ENCODE data around the gene GSK3A.
A peak's percentile ranks its signal among the peaks of the same experiment; 100 is the strongest.

GSK3A gene

GRCh38 chr19:42284591-42285341 is 42.4 kb upstream of the GSK3A start:
- Histone ChIP-seq H3K23ac (ENCODE audit: low read length) (no peak overlapping the region), H3K14ac (ENCODE audit: low read length) (peak overlapping the region; percentile 3), H2BK5ac (ENCODE audit: low read depth, low read length, poor library complexity) (no peak overlapping the region), H3K27ac (ENCODE audit: low read depth, low read length) (no peak overlapping the region), H3K9me3 (ENCODE audit: insufficient read depth, low read depth, low read length) (peaks cover 4% of the 10 kb centered on the region), H4K12ac (ENCODE audit: low read depth, low read length) (no peak overlapping the region), H2BK120ac (ENCODE audit: insufficient read depth, low read length, poor library complexity) (no peak overlapping the region), H3K18ac (ENCODE audit: low read length) (peak overlapping the region; percentile 40), H2AK5ac (ENCODE audit: low read length) (peak overlapping the region; percentile 27), H3K4me2 (ENCODE audit: low read length) (peak overlapping the region; percentile 96), H3K9ac (ENCODE audit: low read length) (peak overlapping the region; percentile 78), H3K36me3 (ENCODE audit: control insufficient read depth in 1 of 2, insufficient read depth in 2 of 2, low read length in 2 of 2) (peaks cover 35 to 36% of the 10 kb centered on the region in 2 experiments), H3K4me1 (ENCODE audit: control insufficient read depth in 1 of 2, insufficient read depth in 2 of 2, low read length in 2 of 2) (peaks cover 35 to 40% of the 10 kb centered on the region in 2 experiments), H4K8ac (ENCODE audit: low read depth, low read length) (no peak overlapping the region), H3K27me3 (ENCODE audit: insufficient read depth, low read length) (no peaks in the 10 kb centered on the region), H2BK12ac (ENCODE audit: low read length) (no peak overlapping the region), H2AFZ (ENCODE audit: insufficient read depth, low read length, poor library complexity) (no peak overlapping the region), H3K79me1 (ENCODE audit: low read length) (peaks cover 34% of the 10 kb centered on the region), H4K91ac (ENCODE audit: low read depth, low read length) (peak overlapping the region; percentile 41), H3K4me3 (ENCODE audit: low read depth, low read length) (peak overlapping the region; percentile 80), H3K79me2 (ENCODE audit: control insufficient read depth, insufficient read depth, low read length, poor library complexity) (peaks cover 13% of the 10 kb centered on the region), H3K4ac (ENCODE audit: low read depth, low read length) (peak overlapping the region; percentile 44)
- DNase-seq, result peak in 1 of 2 donors; percentile 9
- no CpG with 5 or more reads among the region's 41 CpGs for WGBS (ENCODE audit: extremely low coverage, insufficient coverage, insufficient read length)

- Histone ChIP-seq H3K27ac (ENCODE audit: low read depth, low read length) (peak overlapping the region; percentile 94), H2BK5ac (ENCODE audit: low read depth, low read length, poor library complexity) (peak overlapping the region; percentile 91), H3K18ac (ENCODE audit: low read length) (peak overlapping the region; percentile 93), H3K4ac (ENCODE audit: low read depth, low read length) (peak overlapping the region; percentile 78), H3K4me2 (ENCODE audit: low read length) (peak overlapping the region; percentile 96), H2AK5ac (ENCODE audit: low read length) (no peak overlapping the region), H3K4me3 (ENCODE audit: low read depth, low read length) (peak overlapping the region; percentile 77), H3K36me3 (ENCODE audit: control insufficient read depth in 1 of 2, insufficient read depth in 2 of 2, low read length in 2 of 2) (peaks cover 28 to 29% of the 10 kb centered on the region in 2 experiments), H3K79me1 (ENCODE audit: low read length) (peaks cover 34% of the 10 kb centered on the region), H3K79me2 (ENCODE audit: control insufficient read depth, insufficient read depth, low read length, poor library complexity) (peaks cover 13% of the 10 kb centered on the region), H3K23ac (ENCODE audit: low read length) (no peak overlapping the region), H2BK120ac (ENCODE audit: insufficient read depth, low read length, poor library complexity) (no peak overlapping the region), H3K27me3 (ENCODE audit: insufficient read depth, low read length) (no peaks in the 10 kb centered on the region), H3K9me3 (ENCODE audit: insufficient read depth, low read depth, low read length) (peaks cover 4% of the 10 kb centered on the region), H2BK12ac (ENCODE audit: low read length) (no peak overlapping the region), H4K12ac (ENCODE audit: low read depth, low read length) (no peak overlapping the region), H3K14ac (ENCODE audit: low read length) (peak overlapping the region; percentile 94), H4K91ac (ENCODE audit: low read depth, low read length) (peak overlapping the region; percentile 95), H3K4me1 (ENCODE audit: control insufficient read depth in 1 of 2, insufficient read depth in 2 of 2, low read length in 2 of 2) (peaks cover 40 to 42% of the 10 kb centered on the region in 2 experiments), H2AFZ (ENCODE audit: insufficient read depth, low read length, poor library complexity) (no peak overlapping the region), H3K9ac (ENCODE audit: low read length) (peak overlapping the region; percentile 82), H4K8ac (ENCODE audit: low read depth, low read length) (peak overlapping the region; percentile 90)
- DNase-seq, result peak; percentile 52 to 79
- no CpG with 5 or more reads among the region's 76 CpGs for WGBS (ENCODE audit: extremely low coverage, insufficient coverage, insufficient read length)
Measured at GRCh38 chr19:42284066-42284501, 41.7 kb upstream of the GSK3A start.

- Histone ChIP-seq H3K36me3 (ENCODE audit: control insufficient read depth in 1 of 2, insufficient read depth in 2 of 2, low read length in 2 of 2) (peaks cover 22% of the 10 kb centered on the region in 2 experiments), H4K12ac (ENCODE audit: low read depth, low read length) (peak overlapping the region; percentile 65), H3K4me3 (ENCODE audit: low read depth, low read length) (peak overlapping the region; percentile 77), H3K4me1 (ENCODE audit: control insufficient read depth in 1 of 2, insufficient read depth in 2 of 2, low read length in 2 of 2) (peaks cover 41 to 45% of the 10 kb centered on the region in 2 experiments), H2AFZ (ENCODE audit: insufficient read depth, low read length, poor library complexity) (peak overlapping the region; percentile 1), H4K8ac (ENCODE audit: low read depth, low read length) (peak overlapping the region; percentile 71), H3K4ac (ENCODE audit: low read depth, low read length) (peak overlapping the region; percentile 67), H2AK5ac (ENCODE audit: low read length) (peak overlapping the region; percentile 9), H3K27me3 (ENCODE audit: insufficient read depth, low read length) (no peaks in the 10 kb centered on the region), H3K4me2 (ENCODE audit: low read length) (peak overlapping the region; percentile 96), H2BK120ac (ENCODE audit: insufficient read depth, low read length, poor library complexity) (peak overlapping the region; percentile 16), H3K79me2 (ENCODE audit: control insufficient read depth, insufficient read depth, low read length, poor library complexity) (peaks cover 13% of the 10 kb centered on the region), H2BK5ac (ENCODE audit: low read depth, low read length, poor library complexity) (peak overlapping the region; percentile 80), H3K18ac (ENCODE audit: low read length) (peak overlapping the region; percentile 91), H3K23ac (ENCODE audit: low read length) (peak overlapping the region; percentile 88), H3K9ac (ENCODE audit: low read length) (peak overlapping the region; percentile 81), H3K79me1 (ENCODE audit: low read length) (peaks cover 34% of the 10 kb centered on the region), H2BK12ac (ENCODE audit: low read length) (peak overlapping the region; percentile 70), H3K9me3 (ENCODE audit: insufficient read depth, low read depth, low read length) (peaks cover 4% of the 10 kb centered on the region), H4K91ac (ENCODE audit: low read depth, low read length) (peak overlapping the region; percentile 95), H3K27ac (ENCODE audit: low read depth, low read length) (peak overlapping the region; percentile 94), H3K14ac (ENCODE audit: low read length) (peak overlapping the region; percentile 80)
- 100% methylated on average over 1 of the region's 74 CpGs for WGBS (ENCODE audit: extremely low coverage, insufficient coverage, insufficient read length)
- DNase-seq, result peak; percentile 94 to 97
Measured at GRCh38 chr19:42283188-42284065, 41.0 kb upstream of the GSK3A start.

- peak overlapping the region; percentile 91 for H3K27ac ChIP-seq (ENCODE audit: low read depth, low read length)
- no peak overlapping the region for H3K23ac ChIP-seq (ENCODE audit: low read length)
- H2BK12ac ChIP-seq (ENCODE audit: low read length), result peak overlapping the region; percentile 63
- no peak for DNase-seq
- H3K9me3 ChIP-seq (ENCODE audit: insufficient read depth, low read depth, low read length), result peaks cover 4% of the 10 kb centered on the region
- H3K4me2 ChIP-seq (ENCODE audit: low read length), result peak overlapping the region; percentile 96
- peak overlapping the region; percentile 9 for H2AK5ac ChIP-seq (ENCODE audit: low read length)
- peak overlapping the region; percentile 91 for H3K18ac ChIP-seq (ENCODE audit: low read length)
- H3K4me3 ChIP-seq (ENCODE audit: low read depth, low read length), result no peak overlapping the region
- no CpG with 5 or more reads among the region's 4 CpGs for WGBS (ENCODE audit: extremely low coverage, insufficient coverage, insufficient read length)
- peaks cover 15 to 17% of the 10 kb centered on the region in 2 experiments for H3K36me3 ChIP-seq (ENCODE audit: control insufficient read depth in 1 of 2, insufficient read depth in 2 of 2, low read length in 2 of 2)
- peaks cover 13% of the 10 kb centered on the region for H3K79me2 ChIP-seq (ENCODE audit: control insufficient read depth, insufficient read depth, low read length, poor library complexity)
- H4K12ac ChIP-seq (ENCODE audit: low read depth, low read length), result peak overlapping the region; percentile 65
- peaks cover 42 to 51% of the 10 kb centered on the region in 2 experiments for H3K4me1 ChIP-seq (ENCODE audit: control insufficient read depth in 1 of 2, insufficient read depth in 2 of 2, low read length in 2 of 2)
- no peaks in the 10 kb centered on the region for H3K27me3 ChIP-seq (ENCODE audit: insufficient read depth, low read length)
- H4K91ac ChIP-seq (ENCODE audit: low read depth, low read length), result peak overlapping the region; percentile 78
- H3K4ac ChIP-seq (ENCODE audit: low read depth, low read length), result peak overlapping the region; percentile 41
- no peak overlapping the region for H3K9ac ChIP-seq (ENCODE audit: low read length)
- peak overlapping the region; percentile 44 for H2BK5ac ChIP-seq (ENCODE audit: low read depth, low read length, poor library complexity)
- peaks cover 34% of the 10 kb centered on the region for H3K79me1 ChIP-seq (ENCODE audit: low read length)
- no peak overlapping the region for H4K8ac ChIP-seq (ENCODE audit: low read depth, low read length)
- H2BK120ac ChIP-seq (ENCODE audit: insufficient read depth, low read length, poor library complexity), result peak overlapping the region; percentile 16
- H2AFZ ChIP-seq (ENCODE audit: insufficient read depth, low read length, poor library complexity), result peak overlapping the region; percentile 1
- H3K14ac ChIP-seq (ENCODE audit: low read length), result peak overlapping the region; percentile 80
Measured at GRCh38 chr19:42282819-42283187, 40.4 kb upstream of the GSK3A start.
